ENCODE measurements around the gene NLRP6. TPM values are rescaled to one million over a fixed set of nuclear protein-coding genes. Genes with fewer than 3 reads are reported as not detected.

The NLRP6 gene
- total RNA-seq, 2 experiments from 2014 or later, result 3.8 to 6.9 TPM

DNA sequence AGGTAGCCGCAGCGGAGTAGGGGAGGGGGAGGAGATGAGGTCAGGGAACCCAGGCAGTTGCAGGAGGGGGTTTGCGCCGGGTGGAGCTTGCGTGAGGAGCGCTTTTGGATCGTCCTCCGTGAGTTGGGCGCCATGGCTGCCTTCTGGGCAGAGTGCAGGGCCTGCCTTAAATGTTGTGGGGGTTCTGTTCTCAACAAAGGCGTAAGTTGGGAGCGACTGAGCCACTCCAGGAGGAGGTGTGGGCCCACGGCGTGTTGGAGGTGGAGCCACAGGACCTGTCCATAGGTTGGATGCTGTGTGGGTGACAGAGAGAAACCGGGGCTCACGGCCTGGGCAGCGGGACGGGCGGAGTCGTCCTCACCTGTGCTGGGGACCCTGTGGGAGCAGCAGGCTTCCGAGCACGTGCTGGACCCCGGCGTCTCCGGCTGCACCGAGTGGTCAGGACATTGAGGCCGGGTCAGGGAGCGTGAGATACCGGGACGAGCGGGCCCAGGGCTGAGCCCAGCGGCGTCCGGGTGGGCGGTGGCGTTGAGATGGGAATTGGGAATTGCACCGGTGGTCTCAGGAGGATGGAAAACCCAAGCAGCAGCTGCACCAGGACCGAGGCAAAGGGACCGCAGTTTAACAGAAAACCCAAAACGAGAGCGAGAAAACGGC lies 9.7 kb downstream of the NLRP6 start:
- H3K27ac Mint-ChIP-seq, result peak overlapping the region; percentile 94
- peak overlapping the region; percentile 95 for H3K4me3 Mint-ChIP-seq
- CTCF ChIA-PET, result interaction anchor here (0.9 to 3.8 kb wide), 5 partner anchors 10 to 40 kb away, joined by 3 to 27 read pairs (median 10); partner anchors contain the start of gene NLRP6
- peaks cover 46% of the 10 kb centered on the region for H3K4me1 Mint-ChIP-seq
- ATAC-seq (peak; percentile 38), DNase-seq (peak; percentile 74)
- peaks cover 14% of the 10 kb centered on the region for H3K36me3 Mint-ChIP-seq
- no peaks in the 10 kb centered on the region for H3K9me3 Mint-ChIP-seq (ENCODE audit: low read depth)
- peaks cover 14% of the 10 kb centered on the region for H3K27me3 Mint-ChIP-seq

- DNase-seq, result peak; percentile 75
- no peaks in the 10 kb centered on the region for H3K9me3 Mint-ChIP-seq (ENCODE audit: low read depth)
- H3K36me3 Mint-ChIP-seq, result peaks cover 17% of the 10 kb centered on the region
- ATAC-seq, result peak; percentile 72
- peak within 1 kb of the TSS; percentile 95 for H3K4me3 Mint-ChIP-seq
- H3K27ac Mint-ChIP-seq, result peak within 1 kb of the TSS; percentile 94
- CTCF ChIA-PET, result interaction anchor here (1.4 to 3.8 kb wide), 7 partner anchors 8 to 159 kb away, joined by 4 to 27 read pairs (median 8); no protein-coding TSS in a partner anchor
- H3K4me1 Mint-ChIP-seq, result peaks cover 42% of the 10 kb centered on the region
- peaks cover 11% of the 10 kb centered on the region for H3K27me3 Mint-ChIP-seq
Observed at GRCh38 chr11:288478-289397, 10.5 kb downstream of the NLRP6 start, which contains the start of gene PGGHG. Gene PGGHG (plus strand): TSS chr11:289126. CDS start chr11:289817, 691 bp downstream.

GRCh38 chr11:289398-289711 lies 11.1 kb downstream of the NLRP6 start:
- Mint-ChIP-seq H3K4me3 (peak overlapping the region; percentile 74), H3K36me3 (peaks cover 18% of the 10 kb centered on the region), H3K27ac (peak overlapping the region; percentile 68), H3K9me3 (ENCODE audit: low read depth) (no peaks in the 10 kb centered on the region), H3K27me3 (peaks cover 11% of the 10 kb centered on the region), H3K4me1 (peaks cover 41% of the 10 kb centered on the region)
- CTCF ChIA-PET, result interaction anchor here (1.4 to 3.8 kb wide), 7 partner anchors 9 to 158 kb away, joined by 4 to 27 read pairs (median 5); no protein-coding TSS in a partner anchor
- no peak for ATAC-seq
- DNase-seq, result no peak

GRCh38 chr11:289712-290620 lies 11.8 kb downstream of the NLRP6 start:
- CTCF ChIA-PET, result interaction anchor here (1.4 to 3.8 kb wide), 6 partner anchors 10 to 158 kb away, joined by 4 to 27 read pairs (median 4); no protein-coding TSS in a partner anchor
- Mint-ChIP-seq H3K9me3 (ENCODE audit: low read depth) (no peaks in the 10 kb centered on the region), H3K36me3 (peaks cover 18% of the 10 kb centered on the region), H3K4me3 (peak overlapping the region; percentile 74), H3K27ac (peak overlapping the region; percentile 68), H3K27me3 (peaks cover 11% of the 10 kb centered on the region), H3K4me1 (peaks cover 41% of the 10 kb centered on the region)
- ATAC-seq (no peak), DNase-seq (no peak)

- DNase-seq (no peak), ATAC-seq (no peak)
- H3K4me3 Mint-ChIP-seq, result peak overlapping the region; percentile 74
- peaks cover 11% of the 10 kb centered on the region for H3K27me3 Mint-ChIP-seq
- CTCF ChIA-PET, result interaction anchor here (1.5 to 3.8 kb wide), 4 partner anchors 10 to 40 kb away, joined by 4 to 27 read pairs (median 6); no protein-coding TSS in a partner anchor
- peak overlapping the region; percentile 41 for H3K27ac Mint-ChIP-seq
- H3K4me1 Mint-ChIP-seq, result peaks cover 42% of the 10 kb centered on the region
- peaks cover 20% of the 10 kb centered on the region for H3K36me3 Mint-ChIP-seq
- H3K9me3 Mint-ChIP-seq (ENCODE audit: low read depth), result no peaks in the 10 kb centered on the region
Observed at GRCh38 chr11:290621-291231, 12.5 kb downstream of the NLRP6 start.

DNA sequence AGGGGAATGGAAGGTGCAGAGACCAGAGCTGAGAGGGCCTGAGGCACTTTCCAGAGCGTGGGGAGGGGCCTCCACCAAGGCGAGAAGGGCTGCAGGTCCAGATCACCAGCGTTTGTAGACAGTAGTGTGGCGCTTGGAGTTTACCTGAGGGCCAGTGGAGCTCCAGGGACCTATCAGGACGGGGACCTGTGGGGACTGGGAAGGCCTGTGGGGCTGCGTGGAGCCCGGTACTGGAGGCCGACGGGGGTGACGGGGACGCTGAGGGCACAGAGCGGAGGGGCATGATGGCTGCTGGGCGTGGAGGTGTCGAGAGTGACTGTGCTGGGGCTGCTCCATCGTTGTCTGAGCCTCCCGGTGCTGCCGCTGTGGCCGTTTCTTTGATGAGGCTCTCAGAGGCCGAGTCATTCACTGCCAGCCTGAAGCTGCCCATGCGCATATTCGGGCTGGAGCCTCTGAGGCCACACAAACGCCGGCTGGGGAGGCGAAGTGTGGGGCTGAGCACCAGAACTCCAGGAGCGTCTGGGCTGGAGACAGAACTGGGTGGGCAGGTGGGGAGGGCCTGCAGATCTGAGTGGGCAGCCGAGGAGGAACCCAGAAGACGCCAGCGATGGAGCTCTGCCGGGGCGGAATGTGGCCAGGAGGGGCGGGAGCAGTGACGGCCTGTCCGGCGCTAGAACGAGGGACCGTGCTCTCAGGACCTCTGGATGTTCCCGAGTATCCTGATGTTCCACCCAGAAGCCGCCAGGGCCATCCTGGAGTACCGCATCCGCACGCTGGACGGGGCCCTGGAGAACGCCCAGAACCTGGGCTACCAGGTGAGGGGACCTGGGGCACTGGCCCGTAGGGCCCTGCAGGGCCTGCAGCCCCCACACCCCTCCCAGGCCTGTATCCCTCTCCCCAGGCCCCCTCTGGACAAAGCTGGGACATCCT lies 13.3 kb downstream of the NLRP6 start:
- peaks cover 44% of the 10 kb centered on the region for H3K4me1 Mint-ChIP-seq
- CTCF ChIA-PET, result interaction anchor here (3.8 kb wide), 1 partner anchor 12 kb away, joined by 27 read pairs; no protein-coding TSS in a partner anchor

GRCh38 chr11:292211-293121 lies 14.3 kb downstream of the NLRP6 start:
- H3K27ac Mint-ChIP-seq, result no peak overlapping the region
- H3K27me3 Mint-ChIP-seq, result peaks cover 8% of the 10 kb centered on the region
- CTCF ChIA-PET, result interaction anchor here (3.3 kb wide), 1 partner anchor 12 kb away, joined by 14 read pairs; no protein-coding TSS in a partner anchor
- peaks cover 45% of the 10 kb centered on the region for H3K4me1 Mint-ChIP-seq
- H3K9me3 Mint-ChIP-seq (ENCODE audit: low read depth), result no peaks in the 10 kb centered on the region
- DNase-seq, result no peak
- ATAC-seq, result no peak
- no peak overlapping the region for H3K4me3 Mint-ChIP-seq
- peaks cover 18% of the 10 kb centered on the region for H3K36me3 Mint-ChIP-seq

More for the DNA sequence above, 13.3 kb downstream of the NLRP6 start:
- Mint-ChIP-seq H3K27ac (peak overlapping the region; percentile 41), H3K4me3 (peak overlapping the region; percentile 74), H3K27me3 (peaks cover 11% of the 10 kb centered on the region), H3K9me3 (ENCODE audit: low read depth) (no peaks in the 10 kb centered on the region), H3K36me3 (peaks cover 18% of the 10 kb centered on the region)
- DNase-seq (no peak), ATAC-seq (no peak)

DNA sequence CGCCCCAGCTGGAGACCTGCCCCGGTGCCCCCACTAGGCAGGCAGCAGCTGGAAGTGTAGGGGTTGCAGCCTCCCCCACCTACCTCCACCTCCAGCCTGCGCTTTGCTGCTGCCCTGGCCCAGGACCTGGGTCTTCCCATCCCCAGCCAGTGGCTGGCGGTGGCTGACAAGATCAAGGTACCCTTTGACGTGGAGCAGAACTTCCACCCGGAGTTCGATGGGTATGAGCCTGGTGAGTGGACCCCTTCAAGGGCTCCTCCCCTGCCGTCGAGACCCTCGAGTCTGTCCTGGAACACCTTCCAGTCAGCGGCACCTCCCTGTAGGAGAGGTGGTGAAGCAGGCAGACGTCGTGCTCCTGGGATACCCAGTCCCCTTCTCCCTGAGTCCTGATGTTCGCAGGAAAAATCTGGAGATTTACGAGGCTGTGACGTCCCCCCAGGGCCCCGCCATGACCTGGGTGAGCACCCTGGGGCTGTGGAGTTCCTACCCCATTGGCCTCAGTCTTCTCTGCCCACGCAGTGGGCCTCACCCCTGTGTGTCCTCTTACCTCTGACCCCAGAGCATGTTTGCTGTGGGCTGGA lies 15.2 kb downstream of the NLRP6 start:
- ATAC-seq, result no peak
- peaks cover 47% of the 10 kb centered on the region for H3K4me1 Mint-ChIP-seq
- no peak overlapping the region for H3K27ac Mint-ChIP-seq
- CTCF ChIA-PET, result interaction anchor here (3.3 kb wide), 1 partner anchor 11 kb away, joined by 14 read pairs; no protein-coding TSS in a partner anchor
- H3K4me3 Mint-ChIP-seq, result no peak overlapping the region
- H3K27me3 Mint-ChIP-seq, result no peaks in the 10 kb centered on the region
- no peak for DNase-seq
- no peaks in the 10 kb centered on the region for H3K9me3 Mint-ChIP-seq (ENCODE audit: low read depth)
- peaks cover 14% of the 10 kb centered on the region for H3K36me3 Mint-ChIP-seq

DNA sequence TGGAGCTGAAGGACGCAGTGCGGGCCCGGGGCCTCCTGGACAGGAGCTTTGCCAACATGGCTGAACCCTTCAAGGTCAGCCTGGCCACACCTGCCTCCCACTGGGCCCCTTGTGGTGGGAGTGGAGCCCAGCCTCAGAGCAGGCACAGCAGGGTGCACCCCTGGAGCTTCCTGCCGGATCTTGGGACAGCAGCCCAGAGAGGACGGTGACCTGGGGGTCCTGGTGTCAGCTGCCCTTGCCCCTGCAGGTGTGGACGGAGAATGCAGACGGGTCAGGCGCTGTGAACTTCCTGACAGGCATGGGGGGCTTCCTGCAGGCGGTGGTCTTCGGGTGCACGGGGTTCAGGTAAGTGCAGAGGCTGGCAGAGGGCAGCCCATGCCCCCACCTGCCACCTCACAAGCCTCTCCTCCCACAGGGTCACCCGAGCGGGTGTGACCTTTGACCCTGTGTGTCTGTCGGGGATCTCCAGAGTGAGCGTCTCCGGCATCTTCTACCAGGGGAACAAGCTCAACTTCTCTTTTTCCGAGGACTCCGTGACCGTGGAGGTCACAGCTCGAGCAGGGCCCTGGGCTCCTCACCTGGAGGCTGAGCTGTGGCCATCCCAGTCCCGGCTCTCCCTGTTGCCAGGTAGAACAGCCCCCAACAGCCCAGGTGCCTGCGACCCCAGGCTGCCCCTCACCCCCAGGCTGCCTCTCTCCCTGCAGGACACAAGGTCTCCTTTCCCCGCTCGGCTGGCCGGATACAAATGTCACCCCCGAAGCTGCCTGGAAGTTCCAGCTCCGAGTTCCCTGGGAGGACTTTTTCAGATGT lies 15.8 kb downstream of the NLRP6 start:
- no peak overlapping the region for H3K27ac Mint-ChIP-seq

DNA sequence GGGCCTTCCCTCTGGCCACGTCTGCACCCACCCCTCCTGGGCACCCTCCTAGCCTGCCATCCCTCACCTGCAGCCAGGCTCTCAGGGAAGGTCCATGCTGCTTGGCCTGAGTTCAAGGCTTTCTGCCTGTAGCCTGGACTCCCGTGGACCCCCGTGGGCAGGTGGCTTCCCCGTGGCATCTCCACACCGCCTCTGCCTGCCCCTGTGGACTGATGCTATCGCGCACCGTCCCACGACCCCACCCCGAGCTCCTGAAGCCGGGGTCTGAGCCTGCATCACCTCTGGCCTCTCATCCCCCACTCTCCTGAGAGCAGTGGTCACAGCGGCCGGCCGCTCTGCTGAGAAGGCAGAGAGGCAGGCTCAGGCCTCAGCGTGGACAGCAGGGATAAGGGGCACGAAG lies 16.6 kb downstream of the NLRP6 start:
- Mint-ChIP-seq H3K27ac (no peak overlapping the region), H3K4me1 (peaks cover 49% of the 10 kb centered on the region), H3K27me3 (peaks cover under 1% of the 10 kb centered on the region), H3K36me3 (peaks cover 14% of the 10 kb centered on the region), H3K4me3 (no peak overlapping the region), H3K9me3 (ENCODE audit: low read depth) (no peaks in the 10 kb centered on the region)
- ATAC-seq, result no peak
- DNase-seq, result no peak
- CTCF ChIA-PET, result interaction anchor here (3.3 kb wide), 1 partner anchor 10 kb away, joined by 14 read pairs; no protein-coding TSS in a partner anchor

More for the DNA sequence above, 15.8 kb downstream of the NLRP6 start:
- ATAC-seq, result no peak
- Mint-ChIP-seq H3K4me1 (peaks cover 49% of the 10 kb centered on the region), H3K36me3 (peaks cover 14% of the 10 kb centered on the region), H3K27me3 (no peaks in the 10 kb centered on the region), H3K9me3 (ENCODE audit: low read depth) (no peaks in the 10 kb centered on the region), H3K4me3 (no peak overlapping the region)
- DNase-seq, result no peak
- CTCF ChIA-PET, result interaction anchor here (3.3 kb wide), 1 partner anchor 11 kb away, joined by 14 read pairs; no protein-coding TSS in a partner anchor
